ENCODE data around the gene TMEM244.
"Not testable (repeated sequence)": the region's sequence is repeated elsewhere in the genome, so short reads cannot be mapped to it uniquely, and the experiment has no call there.

The TMEM244 gene

DNA sequence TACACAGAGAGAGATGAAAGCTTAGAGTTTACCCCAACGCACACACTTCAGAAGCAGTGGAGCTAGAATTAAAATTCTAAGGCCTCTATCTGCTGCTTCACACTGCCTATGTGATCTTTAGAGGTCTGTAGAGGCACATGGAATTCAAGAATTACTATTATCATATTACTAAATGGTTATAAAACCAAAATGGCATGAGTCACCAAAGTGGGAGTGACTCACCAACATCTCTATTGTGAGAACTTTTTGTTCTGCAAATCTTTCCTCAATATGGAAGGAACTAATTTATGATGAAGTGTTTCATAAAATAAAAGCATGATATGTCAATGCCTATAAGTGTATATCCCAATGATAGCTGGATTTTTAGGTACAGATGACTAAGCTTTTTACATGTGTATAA lies 28.5 kb upstream of the TMEM244 start:
- Histone ChIP-seq H3K4me1 (ENCODE audit: control insufficient read depth, insufficient read depth, low read length) (no peaks in the 10 kb centered on the region), H3K27me3 (ENCODE audit: control insufficient read depth, insufficient read depth, low read length) (no peaks in the 10 kb centered on the region), H3K9ac (ENCODE audit: low read depth, low read length) (no peak overlapping the region), H3K4me3 (ENCODE audit: low read depth, low read length) (no peak overlapping the region), H3K9me3 (ENCODE audit: control insufficient read depth, insufficient read depth, low read length) (no peaks in the 10 kb centered on the region), H3K36me3 (ENCODE audit: control insufficient read depth, insufficient read depth, low read length) (no peaks in the 10 kb centered on the region)

DNA sequence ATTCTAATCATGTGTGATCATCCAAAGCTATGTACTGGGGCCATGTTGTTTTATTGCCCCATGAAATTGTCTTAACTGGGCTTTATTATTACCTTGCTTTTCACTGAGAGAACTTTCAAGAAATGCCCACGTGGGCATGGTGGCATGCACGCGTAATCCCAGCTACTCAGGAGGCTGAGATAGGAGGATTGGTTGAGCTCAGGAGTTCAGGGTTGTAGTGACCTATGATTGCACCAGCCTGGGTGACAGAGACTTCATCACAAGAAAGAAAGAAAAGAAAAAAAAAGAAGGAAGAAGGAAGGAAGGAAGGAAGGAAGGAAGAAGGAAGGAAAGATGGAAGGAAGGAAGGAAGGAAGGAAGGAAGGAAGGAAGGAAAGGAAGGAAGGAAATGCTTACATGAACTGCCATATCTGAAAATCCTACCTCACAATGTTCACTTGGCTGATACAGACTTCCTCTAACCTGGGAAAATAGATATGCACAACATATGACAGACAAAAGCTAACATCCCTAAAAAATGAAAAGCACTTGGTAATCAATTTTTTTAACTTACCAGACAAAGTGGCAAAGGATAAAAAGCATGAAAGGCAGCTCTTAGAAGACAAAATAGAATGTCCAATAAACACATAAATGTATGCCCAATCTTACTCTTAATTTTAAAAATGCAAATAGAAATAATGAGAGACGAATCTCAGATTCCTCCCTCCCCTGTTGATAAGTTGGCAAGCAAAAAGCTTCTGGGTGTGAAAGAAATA lies 25.5 kb upstream of the TMEM244 start:
- H3K4me3 ChIP-seq (ENCODE audit: low read depth, low read length), result no peak overlapping the region
- H3K27me3 ChIP-seq (ENCODE audit: control insufficient read depth, insufficient read depth, low read length), result no peaks in the 10 kb centered on the region
- H3K9me3 ChIP-seq (ENCODE audit: control insufficient read depth, insufficient read depth, low read length), result no peaks in the 10 kb centered on the region
- H3K36me3 ChIP-seq (ENCODE audit: control insufficient read depth, insufficient read depth, low read length), result no peaks in the 10 kb centered on the region
- no peaks in the 10 kb centered on the region for H3K4me1 ChIP-seq (ENCODE audit: control insufficient read depth, insufficient read depth, low read length)
- H3K9ac ChIP-seq (ENCODE audit: low read depth, low read length), result no peak overlapping the region

DNA sequence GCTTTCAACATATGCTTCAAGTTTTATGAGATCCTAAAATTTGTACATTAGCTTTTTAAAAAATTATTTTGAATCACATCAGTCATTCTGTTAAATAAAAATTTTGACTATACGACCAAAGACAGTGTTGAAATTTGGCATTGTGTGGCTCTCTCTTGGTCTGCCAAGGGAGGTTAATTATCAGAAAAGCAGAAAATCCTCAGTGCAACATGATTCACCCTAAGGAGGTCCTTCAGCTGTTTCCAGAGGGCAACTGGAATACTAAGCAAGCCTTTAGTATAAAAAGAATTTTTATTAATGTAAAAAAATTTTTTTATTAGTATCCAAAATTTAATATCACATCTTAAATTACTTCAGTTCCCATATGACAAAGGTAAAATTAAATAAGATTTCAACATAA lies 23.1 kb upstream of the TMEM244 start:
- no peak overlapping the region for H3K9ac ChIP-seq (ENCODE audit: low read depth, low read length)
- H3K9me3 ChIP-seq (ENCODE audit: control insufficient read depth, insufficient read depth, low read length), result no peaks in the 10 kb centered on the region
- no peak overlapping the region for H3K4me3 ChIP-seq (ENCODE audit: low read depth, low read length)
- H3K27me3 ChIP-seq (ENCODE audit: control insufficient read depth, insufficient read depth, low read length), result no peaks in the 10 kb centered on the region
- no peaks in the 10 kb centered on the region for H3K36me3 ChIP-seq (ENCODE audit: control insufficient read depth, insufficient read depth, low read length)
- no peaks in the 10 kb centered on the region for H3K4me1 ChIP-seq (ENCODE audit: control insufficient read depth, insufficient read depth, low read length)

DNA sequence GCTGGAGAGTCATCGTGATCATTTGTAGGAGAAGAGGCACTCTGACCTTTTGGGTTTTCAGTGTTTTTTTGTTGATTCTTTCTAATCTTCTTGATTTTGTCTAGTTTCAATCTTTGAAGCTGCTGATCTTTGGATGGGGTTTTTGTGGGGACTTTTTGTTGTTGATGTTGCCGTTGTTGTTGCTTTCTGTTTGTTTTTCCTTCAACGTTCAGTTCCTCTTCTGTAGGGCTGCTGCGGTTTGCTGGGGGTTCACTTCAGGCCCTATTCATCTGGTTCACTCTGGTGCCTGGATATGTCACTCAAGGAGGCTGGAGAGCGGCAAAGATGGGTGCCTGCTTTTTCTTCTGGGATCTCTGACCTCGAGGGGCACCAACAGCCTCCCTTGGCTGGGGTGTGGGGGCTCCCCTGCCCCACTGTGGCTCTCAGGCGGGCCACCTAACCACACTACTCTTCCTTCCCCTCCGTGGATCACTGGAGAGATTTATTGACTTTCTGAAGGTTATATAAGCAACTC lies 21.5 kb upstream of the TMEM244 start:
- H3K4me1 ChIP-seq (ENCODE audit: control insufficient read depth, insufficient read depth, low read length), result no peaks in the 10 kb centered on the region
- H3K9me3 ChIP-seq (ENCODE audit: control insufficient read depth, insufficient read depth, low read length), result no peaks in the 10 kb centered on the region
- H3K9ac ChIP-seq (ENCODE audit: low read depth, low read length), result no peak overlapping the region
- H3K36me3 ChIP-seq (ENCODE audit: control insufficient read depth, insufficient read depth, low read length), result no peaks in the 10 kb centered on the region
- H3K4me3 ChIP-seq (ENCODE audit: low read depth, low read length), result no peak overlapping the region
- H3K27me3 ChIP-seq (ENCODE audit: control insufficient read depth, insufficient read depth, low read length), result no peaks in the 10 kb centered on the region

DNA sequence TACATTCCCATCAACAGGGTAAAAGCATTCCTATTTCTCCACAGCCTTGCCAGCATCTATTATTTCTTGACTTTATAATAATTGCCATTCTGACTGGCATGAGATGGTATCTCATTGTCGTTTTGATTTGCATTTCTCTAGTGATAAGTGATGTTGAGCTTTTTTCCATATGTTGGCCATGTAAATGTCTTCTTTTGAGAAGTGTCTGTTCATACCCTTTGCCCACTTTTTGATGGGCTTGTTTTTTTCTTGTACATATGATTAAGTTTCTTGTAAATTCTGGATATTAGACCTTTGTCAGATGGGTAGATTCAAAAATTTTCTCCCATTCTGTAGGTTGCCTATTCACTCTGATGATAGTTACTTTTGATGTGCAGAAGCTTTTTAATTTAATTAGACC lies 16.8 kb upstream of the TMEM244 start:
- H3K9me3 ChIP-seq (ENCODE audit: control insufficient read depth, insufficient read depth, low read length); H3K4me1 ChIP-seq (ENCODE audit: control insufficient read depth, insufficient read depth, low read length); H3K9ac ChIP-seq (ENCODE audit: low read depth, low read length); H3K36me3 ChIP-seq (ENCODE audit: control insufficient read depth, insufficient read depth, low read length); H3K27me3 ChIP-seq (ENCODE audit: control insufficient read depth, insufficient read depth, low read length); H3K4me3 ChIP-seq (ENCODE audit: low read depth, low read length): not testable (repeated sequence)

DNA sequence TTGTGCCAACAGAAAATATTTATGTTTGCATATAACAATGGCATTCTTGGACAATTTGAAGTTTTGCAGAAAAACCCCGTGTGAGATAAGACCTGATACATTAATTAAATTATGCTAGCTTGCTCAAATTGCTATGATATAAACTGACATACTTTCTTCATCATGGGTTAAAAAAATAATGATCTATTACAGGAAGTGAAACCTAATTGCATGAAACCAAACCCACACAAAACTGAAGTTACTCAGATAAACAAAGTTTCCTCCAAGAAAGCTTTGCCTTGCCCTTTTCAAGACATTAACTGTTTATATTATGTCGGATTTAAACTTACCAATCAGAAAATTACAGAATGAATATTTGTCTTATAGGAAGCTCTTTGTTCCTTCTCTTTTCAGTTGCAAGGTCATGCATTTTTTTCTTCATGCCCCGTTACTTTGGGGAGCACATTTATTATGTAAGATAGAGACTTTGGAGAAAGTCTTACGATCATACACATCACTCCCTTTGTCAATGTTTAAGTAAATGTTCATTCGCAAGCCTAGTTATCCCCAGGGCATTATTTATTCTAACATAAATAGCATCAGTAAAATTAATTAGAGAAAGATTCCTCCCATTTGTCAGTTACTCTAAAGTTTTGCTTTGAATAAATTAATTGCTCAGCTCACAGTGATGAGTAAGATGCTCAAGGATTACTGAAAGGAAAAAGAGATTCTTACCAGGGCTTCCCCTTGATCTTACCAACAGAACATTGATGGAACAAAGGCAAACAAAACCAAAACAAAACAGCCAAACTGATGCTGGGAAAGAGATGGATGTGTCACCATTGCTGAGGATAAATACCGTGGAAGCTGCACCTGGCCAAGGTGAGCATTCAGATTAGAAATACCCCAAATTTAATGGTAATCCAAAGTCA lies 14.8 kb upstream of the TMEM244 start:
- no peak overlapping the region for H3K4me3 ChIP-seq (ENCODE audit: low read depth, low read length)
- no peak overlapping the region for H3K9ac ChIP-seq (ENCODE audit: low read depth, low read length)
- no peaks in the 10 kb centered on the region for H3K36me3 ChIP-seq (ENCODE audit: control insufficient read depth, insufficient read depth, low read length)
- no peaks in the 10 kb centered on the region for H3K4me1 ChIP-seq (ENCODE audit: control insufficient read depth, insufficient read depth, low read length)
- H3K9me3 ChIP-seq (ENCODE audit: control insufficient read depth, insufficient read depth, low read length), result no peaks in the 10 kb centered on the region
- no peaks in the 10 kb centered on the region for H3K27me3 ChIP-seq (ENCODE audit: control insufficient read depth, insufficient read depth, low read length)

DNA sequence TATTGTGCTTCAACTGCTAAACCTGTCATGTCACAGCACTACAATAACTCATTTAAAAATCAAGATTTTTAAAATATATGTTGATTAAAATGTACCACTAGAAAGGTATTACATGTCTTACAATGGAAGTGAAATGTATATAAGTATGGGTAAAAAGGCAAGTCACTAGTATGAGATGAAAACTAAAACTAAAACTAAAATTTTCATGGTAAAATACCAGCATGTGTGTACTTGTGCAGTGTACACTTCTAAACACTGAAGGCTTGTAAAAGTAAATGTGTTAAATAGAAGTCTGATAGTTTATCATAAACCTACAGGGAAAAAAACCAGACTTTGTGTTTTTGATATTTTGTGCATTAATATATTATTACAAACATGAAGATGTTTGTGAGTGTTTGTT lies 13.7 kb upstream of the TMEM244 start:
- no peak overlapping the region for H3K9ac ChIP-seq (ENCODE audit: low read depth, low read length)
- H3K4me3 ChIP-seq (ENCODE audit: low read depth, low read length), result no peak overlapping the region
- H3K27me3 ChIP-seq (ENCODE audit: control insufficient read depth, insufficient read depth, low read length), result no peaks in the 10 kb centered on the region
- no peaks in the 10 kb centered on the region for H3K4me1 ChIP-seq (ENCODE audit: control insufficient read depth, insufficient read depth, low read length)
- no peaks in the 10 kb centered on the region for H3K9me3 ChIP-seq (ENCODE audit: control insufficient read depth, insufficient read depth, low read length)
- no peaks in the 10 kb centered on the region for H3K36me3 ChIP-seq (ENCODE audit: control insufficient read depth, insufficient read depth, low read length)

DNA sequence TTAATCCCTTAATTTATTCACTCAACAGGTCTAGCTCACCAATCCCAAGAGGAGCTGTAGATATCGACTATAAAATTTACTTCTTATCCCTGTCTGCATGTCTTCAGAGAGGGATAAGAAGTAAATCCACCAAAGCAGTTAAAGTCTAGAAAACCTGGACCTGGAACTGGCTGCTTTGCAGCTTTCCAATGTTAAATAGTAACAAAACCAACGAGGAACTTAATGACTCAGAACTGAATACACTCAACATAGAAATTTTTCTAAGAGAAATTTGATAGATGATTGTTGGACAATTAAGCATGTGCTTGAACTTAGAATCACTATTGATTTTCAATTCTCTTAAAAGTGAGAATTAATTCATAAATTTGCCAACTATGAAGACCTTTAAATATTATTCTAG lies 11.5 kb upstream of the TMEM244 start:
- H3K36me3 ChIP-seq (ENCODE audit: control insufficient read depth, insufficient read depth, low read length), result no peaks in the 10 kb centered on the region
- no peaks in the 10 kb centered on the region for H3K27me3 ChIP-seq (ENCODE audit: control insufficient read depth, insufficient read depth, low read length)
- no peak overlapping the region for H3K9ac ChIP-seq (ENCODE audit: low read depth, low read length)
- H3K4me3 ChIP-seq (ENCODE audit: low read depth, low read length), result no peak overlapping the region
- no peaks in the 10 kb centered on the region for H3K9me3 ChIP-seq (ENCODE audit: control insufficient read depth, insufficient read depth, low read length)
- no peaks in the 10 kb centered on the region for H3K4me1 ChIP-seq (ENCODE audit: control insufficient read depth, insufficient read depth, low read length)

DNA sequence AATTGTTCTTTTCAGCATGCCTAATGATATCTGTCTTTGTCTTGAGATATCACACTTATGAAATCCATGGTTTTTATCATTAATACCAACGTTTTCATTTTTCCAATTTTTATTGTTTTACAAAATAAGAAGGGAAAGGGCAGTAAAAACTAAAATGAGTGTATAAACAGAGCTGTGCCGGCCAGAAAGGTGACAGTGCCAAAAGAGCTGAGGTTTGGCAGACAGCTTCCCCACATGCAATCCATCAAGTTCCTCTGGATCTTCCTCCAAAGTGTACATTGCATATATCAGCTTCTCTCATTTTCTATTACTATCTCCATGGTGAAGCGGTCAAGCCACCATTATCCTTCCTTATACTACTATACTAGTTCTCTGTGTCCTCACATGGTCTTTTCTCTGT lies 10.1 kb upstream of the TMEM244 start:
- Histone ChIP-seq H3K4me1 (ENCODE audit: control insufficient read depth, insufficient read depth, low read length) (no peaks in the 10 kb centered on the region), H3K27me3 (ENCODE audit: control insufficient read depth, insufficient read depth, low read length) (no peaks in the 10 kb centered on the region), H3K9me3 (ENCODE audit: control insufficient read depth, insufficient read depth, low read length) (no peaks in the 10 kb centered on the region), H3K9ac (ENCODE audit: low read depth, low read length) (no peak overlapping the region), H3K4me3 (ENCODE audit: low read depth, low read length) (no peak overlapping the region), H3K36me3 (ENCODE audit: control insufficient read depth, insufficient read depth, low read length) (no peaks in the 10 kb centered on the region)

DNA sequence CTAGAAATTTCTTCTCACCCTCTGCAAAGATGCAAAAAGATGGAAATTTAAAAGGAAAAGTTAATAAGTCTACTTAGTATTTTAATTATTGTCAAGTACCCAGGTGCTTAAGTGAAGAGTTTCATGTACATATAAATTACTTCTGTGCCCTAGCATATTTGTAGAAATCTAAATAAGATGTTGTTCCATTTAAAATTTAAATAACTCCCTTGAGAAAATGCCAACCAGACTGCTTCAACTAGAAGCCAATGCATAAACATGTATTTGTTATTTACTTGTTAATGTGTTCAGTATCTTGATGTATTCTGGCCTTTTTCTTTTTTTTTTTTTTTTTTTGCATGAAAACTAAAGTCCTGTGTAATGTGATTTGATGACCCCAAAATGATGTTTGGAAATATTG lies 6.3 kb upstream of the TMEM244 start:
- Histone ChIP-seq H3K27me3 (ENCODE audit: control insufficient read depth, insufficient read depth, low read length) (no peaks in the 10 kb centered on the region), H3K36me3 (ENCODE audit: control insufficient read depth, insufficient read depth, low read length) (no peaks in the 10 kb centered on the region), H3K4me1 (ENCODE audit: control insufficient read depth, insufficient read depth, low read length) (no peaks in the 10 kb centered on the region)

DNA sequence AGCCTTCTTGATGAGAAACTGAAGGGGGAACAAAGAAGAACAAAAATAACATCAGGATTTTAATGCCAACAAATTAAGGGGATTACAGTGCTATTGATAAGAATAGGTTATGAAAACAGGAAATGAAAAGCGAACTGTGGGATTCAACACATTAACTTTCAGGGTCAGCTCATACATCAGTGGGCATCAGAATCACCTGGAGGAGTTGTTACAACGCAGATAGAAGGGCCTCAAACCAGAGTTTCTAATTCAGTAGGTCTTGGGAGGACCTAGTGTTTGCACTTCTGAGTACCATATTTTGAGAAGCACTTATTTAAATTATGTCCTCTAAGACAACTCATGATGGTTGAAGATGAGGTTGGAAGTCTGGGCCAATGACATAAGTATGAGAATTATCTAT lies 5.6 kb upstream of the TMEM244 start:
- Histone ChIP-seq H3K27me3 (ENCODE audit: control insufficient read depth, insufficient read depth, low read length) (no peaks in the 10 kb centered on the region), H3K9ac (ENCODE audit: low read depth, low read length) (no peak overlapping the region), H3K4me3 (ENCODE audit: low read depth, low read length) (no peak overlapping the region), H3K9me3 (ENCODE audit: control insufficient read depth, insufficient read depth, low read length) (no peaks in the 10 kb centered on the region), H3K4me1 (ENCODE audit: control insufficient read depth, insufficient read depth, low read length) (no peaks in the 10 kb centered on the region), H3K36me3 (ENCODE audit: control insufficient read depth, insufficient read depth, low read length) (no peaks in the 10 kb centered on the region)

More for the DNA sequence above, 6.3 kb upstream of the TMEM244 start:
- no peak overlapping the region for H3K9ac ChIP-seq (ENCODE audit: low read depth, low read length)
- no peak overlapping the region for H3K4me3 ChIP-seq (ENCODE audit: low read depth, low read length)
- no peaks in the 10 kb centered on the region for H3K9me3 ChIP-seq (ENCODE audit: control insufficient read depth, insufficient read depth, low read length)

DNA sequence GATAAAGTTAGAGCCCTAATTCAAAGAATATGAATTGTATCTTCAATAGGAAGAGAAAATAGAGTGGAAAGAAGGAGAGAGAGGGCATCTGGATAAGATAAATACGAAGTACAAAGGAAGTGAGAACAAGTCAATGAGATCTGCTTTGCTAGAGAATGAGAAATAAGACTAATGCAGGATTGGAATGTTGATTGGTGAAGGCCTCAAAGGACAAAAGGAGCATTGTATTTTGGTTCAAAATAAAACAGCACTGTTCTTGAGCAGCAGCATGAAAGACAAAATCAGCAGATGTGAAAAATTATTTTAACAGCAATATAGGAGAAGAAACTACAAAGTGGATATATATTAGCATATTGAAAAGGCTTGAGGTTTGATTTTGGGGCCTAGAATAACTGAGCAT lies 5.1 kb upstream of the TMEM244 start:
- Histone ChIP-seq H3K4me1 (ENCODE audit: control insufficient read depth, insufficient read depth, low read length) (no peaks in the 10 kb centered on the region), H3K9me3 (ENCODE audit: control insufficient read depth, insufficient read depth, low read length) (no peaks in the 10 kb centered on the region), H3K36me3 (ENCODE audit: control insufficient read depth, insufficient read depth, low read length) (no peaks in the 10 kb centered on the region), H3K4me3 (ENCODE audit: low read depth, low read length) (no peak overlapping the region), H3K9ac (ENCODE audit: low read depth, low read length) (no peak overlapping the region), H3K27me3 (ENCODE audit: control insufficient read depth, insufficient read depth, low read length) (no peaks in the 10 kb centered on the region)

Data from iPS-15b (cell line).